ENCODE results near the gene FAM3D. TPM values are rescaled to one million over a fixed set of nuclear protein-coding genes. Genes with fewer than 3 reads are reported as not detected.
A peak's percentile ranks its signal among the peaks of the same experiment; 100 is the strongest.

The FAM3D gene
- total RNA-seq, 1 donor from 2014 or later = 5.8 TPM

GRCh38 chr3:58688574-58688973 is 22.0 kb upstream of the FAM3D start:
- DNase-seq = no peak
- H3K27ac ChIP-seq = no peak overlapping the region
- intact Hi-C loops (cut with DNase I) = no loop called here
- H3K4me3 ChIP-seq = no peak overlapping the region
- no peak for ATAC-seq
- no peaks in the 10 kb centered on the region for H3K4me1 ChIP-seq
- H3K36me3 ChIP-seq = no peaks in the 10 kb centered on the region
- H3K9me3 ChIP-seq = peaks cover 10% of the 10 kb centered on the region
- TF ChIP-seq CTCF (IDR thresholded peaks at IDR 0.05) = no peak
- no peaks in the 10 kb centered on the region for H3K27me3 ChIP-seq (ENCODE audit: low read depth)

GRCh38 chr3:58686847-58687246 is 20.3 kb upstream of the FAM3D start:
- no peaks in the 10 kb centered on the region for H3K27me3 ChIP-seq (ENCODE audit: low read depth)
- ATAC-seq = no peak
- TF ChIP-seq CTCF (IDR thresholded peaks at IDR 0.05) = no peak

GRCh38 chr3:58685641-58686040 is 19.1 kb upstream of the FAM3D start:
- no peaks in the 10 kb centered on the region for H3K4me1 ChIP-seq
- no peak for DNase-seq
- no peak overlapping the region for H3K27ac ChIP-seq
- TF ChIP-seq CTCF (IDR thresholded peaks at IDR 0.05) = no peak
- intact Hi-C loops (cut with DNase I) = no loop called here
- H3K4me3 ChIP-seq = no peak overlapping the region
- H3K27me3 ChIP-seq (ENCODE audit: low read depth) = no peaks in the 10 kb centered on the region
- no peak for ATAC-seq
- H3K9me3 ChIP-seq = no peaks in the 10 kb centered on the region
- no peaks in the 10 kb centered on the region for H3K36me3 ChIP-seq

More at GRCh38 chr3:58686847-58687246, 20.3 kb upstream of the FAM3D start:
- peaks cover 5% of the 10 kb centered on the region for H3K9me3 ChIP-seq
- intact Hi-C loops (cut with DNase I) = no loop called here
- H3K27ac ChIP-seq = no peak overlapping the region
- H3K36me3 ChIP-seq = no peaks in the 10 kb centered on the region
- no peak for DNase-seq
- H3K4me1 ChIP-seq = no peaks in the 10 kb centered on the region
- H3K4me3 ChIP-seq = no peak overlapping the region

GRCh38 chr3:58683466-58683865 is 16.9 kb upstream of the FAM3D start:
- Histone ChIP-seq H3K4me1 (no peaks in the 10 kb centered on the region), H3K36me3 (no peaks in the 10 kb centered on the region), H3K9me3 (no peaks in the 10 kb centered on the region), H3K4me3 (no peak overlapping the region), H3K27me3 (ENCODE audit: low read depth) (no peaks in the 10 kb centered on the region), H3K27ac (no peak overlapping the region)
- ATAC-seq = peak in 1 of 2 donors; percentile 36
- intact Hi-C loops (cut with DNase I) = no loop called here
- DNase-seq = no peak
- no peak for TF ChIP-seq CTCF (IDR thresholded peaks at IDR 0.05)

- ATAC-seq = no peak
- H3K4me1 ChIP-seq = no peaks in the 10 kb centered on the region
- no peak for DNase-seq
- no peak overlapping the region for H3K4me3 ChIP-seq
- no peaks in the 10 kb centered on the region for H3K27me3 ChIP-seq (ENCODE audit: low read depth)
- intact Hi-C loops (cut with DNase I) = no loop called here
- H3K9me3 ChIP-seq = no peaks in the 10 kb centered on the region
- no peaks in the 10 kb centered on the region for H3K36me3 ChIP-seq
- no peak overlapping the region for H3K27ac ChIP-seq
- no peak for TF ChIP-seq CTCF (IDR thresholded peaks at IDR 0.05)
Observed at GRCh38 chr3:58683001-58683458, 16.5 kb upstream of the FAM3D start.

- no peaks in the 10 kb centered on the region for H3K36me3 ChIP-seq
- no peaks in the 10 kb centered on the region for H3K4me1 ChIP-seq
- H3K27me3 ChIP-seq (ENCODE audit: low read depth) = no peaks in the 10 kb centered on the region
- DNase-seq = no peak
- no peak overlapping the region for H3K27ac ChIP-seq
- ATAC-seq = no peak
- intact Hi-C loops (cut with DNase I) = no loop called here
- no peak for TF ChIP-seq CTCF (IDR thresholded peaks at IDR 0.05)
- H3K4me3 ChIP-seq = no peak overlapping the region
- H3K9me3 ChIP-seq = no peaks in the 10 kb centered on the region
Observed at GRCh38 chr3:58681863-58682262, 15.3 kb upstream of the FAM3D start.

All from lower lobe of right lung (tissue), 2 donors.